Endothelial cell of umbilical vein (primary cell): ENCODE data around the gene KIAA0930. TPM values are rescaled to one million over a fixed set of nuclear protein-coding genes. Genes with fewer than 3 reads are reported as not detected.

Experiments used
- BruUV-seq: library from RNA; stranded (reverse); fragments of 400-500 nt; replicated peaks from 2 replicates; lab custom pipeline; 2021; lab: Mats Ljungman, UMichigan
- CTCF ChIA-PET: fragments of 300-600, 350-600 bp; sonication (Branson Sonifier 250); formaldehyde crosslinking; loops from one replicate; lab custom pipeline; 2021; ENCODE audit warnings: antibody characterized with exemption, inconsistent platforms; lab: Charles Lee
- POLR2A ChIA-PET: fragments of 300-600, 350-600 bp; sonication (Branson Sonifier 250); formaldehyde crosslinking; loops from one replicate; lab custom pipeline; 2021; ENCODE audit warnings: antibody characterized with exemption, inconsistent platforms; lab: Charles Lee
- DNase-seq: peaks from one replicate; pipeline ENCODE4 v3.0.0-alpha.2; 2011; ENCODE audit warnings: low read depth, low spot score
- FAIRE-seq: peaks from 2 replicates; lab custom pipeline; 2011; peaks lifted over from hg19 to GRCh38; lab: Jason Lieb, UNC
- H2AFZ ChIP-seq: 2 replicates; pipeline ENCODE4 v1.6.0; 2012; ENCODE audit warnings: low read depth, low read length, control low read depth, inconsistent platforms
- H3K27ac ChIP-seq: 2 replicates; pipeline ENCODE4 v1.5.1; 2011; ENCODE audit warnings: low read depth, mild to moderate bottlenecking, control low read depth, low read length, moderate library complexity; ENCODE audit not compliant: insufficient read depth
- H3K27me3 ChIP-seq, 2 experiments: 2 replicates each; pipeline versions ENCODE4 v1.6.0 to v1.6.1; 2011; ENCODE audit warnings: low read length in 2 of 2, mixed read lengths in 1 of 2; ENCODE audit not compliant: control insufficient read depth in 2 of 2, insufficient read depth in 2 of 2
- H3K36me3 ChIP-seq, 2 experiments: 2 replicates in 1 of 2; 3 replicates in 1 of 2; pipeline ENCODE4 v1.5.1; 2011; ENCODE audit warnings: low read length in 2 of 2, mild to moderate bottlenecking in 1 of 2, moderate library complexity in 1 of 2; ENCODE audit not compliant: control insufficient read depth in 2 of 2, insufficient read depth in 2 of 2; ENCODE audit errors: extremely low read depth in 1 of 2
- H3K4me1 ChIP-seq: 3 replicates; pipeline ENCODE4 v1.5.1; 2011; ENCODE audit warnings: mild to moderate bottlenecking, low read length; ENCODE audit not compliant: control insufficient read depth, insufficient read depth; ENCODE audit errors: extremely low read depth
- H3K4me2 ChIP-seq: 2 replicates; pipeline ENCODE4 v1.6.1; 2011; ENCODE audit warnings: low read length, control low read depth, mixed read lengths; ENCODE audit not compliant: insufficient read depth
- H3K4me3 ChIP-seq, 3 experiments: fragments of 200-600 bp in 1 of 3; sonication (generic), shearing (Covaris generic) in 1 of 3; replicated peaks in 1 of 3; 2 replicates each; pipeline ENCODE4 v1.5.1; 2011 to 2016; ENCODE audit warnings: control low read depth in 3 of 3, low read length in 3 of 3, mild to moderate bottlenecking in 2 of 3, inconsistent platforms in 1 of 3, low read depth in 1 of 3, moderate library complexity in 1 of 3; ENCODE audit not compliant: insufficient read depth in 1 of 3
- H3K79me2 ChIP-seq: 2 replicates; pipeline ENCODE4 v1.6.0; 2012; ENCODE audit warnings: low read length, inconsistent platforms; ENCODE audit not compliant: control insufficient read depth, insufficient read depth
- H3K9ac ChIP-seq: replicated peaks from 2 replicates; pipeline ENCODE3; 2011; ENCODE audit warnings: low read length, control low read depth; ENCODE audit not compliant: insufficient read depth; ENCODE audit errors: extremely low read depth
- H3K9me1 ChIP-seq: replicated peaks from 3 replicates; pipeline ENCODE4 v1.6.0; 2011; ENCODE audit warnings: mild to moderate bottlenecking, low read length; ENCODE audit not compliant: control insufficient read depth, insufficient read depth; ENCODE audit errors: extremely low read depth
- H3K9me3 ChIP-seq: replicated peaks from 2 replicates; pipeline ENCODE4 v1.5.1; 2012; ENCODE audit warnings: low read length, inconsistent platforms; ENCODE audit not compliant: control insufficient read depth, insufficient read depth
- H4K20me1 ChIP-seq: replicated peaks from 2 replicates; pipeline ENCODE3; 2011; ENCODE audit warnings: mild to moderate bottlenecking, low read length; ENCODE audit not compliant: control insufficient read depth, insufficient read depth; ENCODE audit errors: extremely low read depth
- CTCF ChIP-seq, 2 donors: IDR thresholded peaks; 1 replicate in 1 of 2; 2 replicates in 1 of 2; pipeline ENCODE4 v1.5.1; 2011; ENCODE audit warnings: low read length in 2 of 2, mild to moderate bottlenecking in 2 of 2, moderate library complexity in 2 of 2, control low read depth in 1 of 2, inconsistent platforms in 1 of 2, low read depth in 1 of 2; ENCODE audit not compliant: insufficient read depth in 1 of 2; ENCODE audit errors: extremely low read depth in 1 of 2
- EZH2 ChIP-seq: IDR thresholded peaks from 2 replicates; pipeline ENCODE4 v1.6.1; 2012; ENCODE audit warnings: borderline replicate concordance, low read depth, mild to moderate bottlenecking, moderate library complexity, low read length, inconsistent platforms; ENCODE audit not compliant: severe bottlenecking
- FOS ChIP-seq: IDR thresholded peaks from 2 replicates; pipeline ENCODE4 v1.6.1; 2011; ENCODE audit warnings: mild to moderate bottlenecking, low read length, moderate library complexity, borderline replicate concordance; ENCODE audit not compliant: insufficient read depth
- GATA2 ChIP-seq: IDR thresholded peaks from 2 replicates; pipeline ENCODE4 v1.7.0; 2011; ENCODE audit warnings: low read depth, mild to moderate bottlenecking, moderate library complexity, mixed read lengths, low read length; ENCODE audit not compliant: insufficient read length, insufficient read depth
- JUN ChIP-seq: IDR thresholded peaks from 2 replicates; pipeline ENCODE4 v1.6.1; 2011; ENCODE audit warnings: borderline replicate concordance, low read depth; ENCODE audit not compliant: insufficient read length, insufficient read depth
- MAX ChIP-seq: IDR thresholded peaks from 2 replicates; pipeline ENCODE4 v1.6.1; 2011; ENCODE audit not compliant: insufficient read depth, insufficient read length
- MYC ChIP-seq: IDR thresholded peaks from one replicate; pipeline ENCODE4 v1.6.1; 2011; ENCODE audit warnings: mild to moderate bottlenecking, low read depth, low read length
- POLR2A ChIP-seq: IDR thresholded peaks from 2 replicates; pipeline ENCODE4 v1.6.1; 2012; ENCODE audit warnings: low read depth, mild to moderate bottlenecking, control low read depth, low read length
- POLR2AphosphoS5 ChIP-seq: IDR thresholded peaks from 2 replicates; pipeline ENCODE4 v1.6.1; 2012; ENCODE audit warnings: low read depth, mild to moderate bottlenecking, control low read depth, low read length, moderate library complexity; ENCODE audit not compliant: insufficient read depth
- dilution Hi-C: fragments of 300-500 bp; cut with MboI; formaldehyde crosslinking; loops from one replicate; pipeline ENCODE4 v1.15.0; 2019; ENCODE audit warnings: low sequenced_read_pairs; ENCODE audit not compliant: extremely low pct_ligation_motif_present
- intact Hi-C: fragments of 100-400 bp; cut with micrococcal nuclease; formaldehyde crosslinking; loops from one replicate; pipeline ENCODE4 v1.10.0; 2022
- polyA plus RNA-seq, 4 experiments: library from polyadenylated mRNA; depleted of rRNA in 3 of 4; stranded (reverse) in 3 of 4; unstranded in 1 of 4; fragments of >200 nt; gene quantifications; 2 replicates each; pipeline versions ENCODE4 v1.2.1 to v1.2.3, GENCODE V29; 2011 to 2012; ENCODE audit warnings: missing spikeins in 1 of 4
- total RNA-seq: library from RNA; stranded (reverse); gene quantifications from 2 replicates; pipeline ENCODE4 v1.2.3, GENCODE V29; 2021

KIAA0930 gene
- total and polyA plus RNA-seq, 2 donors (not counting 3 experiments of a cell fraction or from before 2014, with no cell fraction given) = 37.9 to 53.6 TPM

- no peaks in the 10 kb centered on the region for H3K36me3 ChIP-seq
- H3K27ac ChIP-seq = peak overlapping the region; percentile 26
- no peaks in the 10 kb centered on the region for H3K27me3 ChIP-seq
- no peaks in the 10 kb centered on the region for H4K20me1 ChIP-seq
- H3K9ac ChIP-seq = no peak overlapping the region
- H3K4me1 ChIP-seq = peaks cover 12% of the 10 kb centered on the region
- peak overlapping the region; percentile 70 for H2AFZ ChIP-seq
- no peak for FAIRE-seq
- no peaks in the 10 kb centered on the region for H3K79me2 ChIP-seq
- peak overlapping the region; percentile 70 for H3K4me2 ChIP-seq
- BruUV-seq = no TSS peak
- TF ChIP-seq MAX = no peak
- no peak for TF ChIP-seq GATA2
- no peak for TF ChIP-seq MYC
- no peak for TF ChIP-seq CTCF (IDR thresholded peaks at IDR 0.05; ENCODE audit: extremely low read depth in 1 of 2, insufficient read depth in 1 of 2, low read depth in 1 of 2, low read length in 2 of 2)
- no peak for TF ChIP-seq FOS
- TF ChIP-seq POLR2AphosphoS5 = no peak
- TF ChIP-seq EZH2 = no peak
- TF ChIP-seq POLR2A = no peak
- TF ChIP-seq JUN = no peak
- intact Hi-C loops = loop anchor here (1.0 kb wide), 1 partner anchor 50 kb away; no protein-coding TSS in a partner anchor
- POLR2A ChIA-PET = no interaction called here
- DNase-seq = no peak
- CTCF ChIA-PET = interaction anchor here (1.2 kb wide), 1 partner anchor 8 kb away, joined by 6 read pairs; no protein-coding TSS in a partner anchor
- H3K9me3 ChIP-seq = no peaks in the 10 kb centered on the region
- H3K9me1 ChIP-seq = no peaks in the 10 kb centered on the region
- H3K4me3 ChIP-seq = peak overlapping the region in 2 of 3 experiments; percentile 13 to 51
- dilution Hi-C loops = no loop called here
Measured at GRCh38 chr22:45212992-45213751, 27.5 kb downstream of the KIAA0930 start.
